Lower leg skin (tissue), 3 donors: ENCODE data around the gene OSTF1.

Experiments
- CTCF ChIP-seq, 3 donors: fragments of 450-650 bp; IDR thresholded peaks; one replicate each; pipeline ENCODE4 v1.5.1; 2016; ENCODE audit warnings: antibody characterized with exemption in 3 of 3, mild to moderate bottlenecking in 3 of 3, moderate library complexity in 2 of 3
- POLR2A ChIP-seq, 2 donors: fragments of 450-650 bp; IDR thresholded peaks; one replicate each; pipeline ENCODE4 v1.6.1; 2016 to 2017; ENCODE audit warnings: antibody characterized with exemption in 2 of 2, mild to moderate bottlenecking in 1 of 2, moderate library complexity in 1 of 2

DNA sequence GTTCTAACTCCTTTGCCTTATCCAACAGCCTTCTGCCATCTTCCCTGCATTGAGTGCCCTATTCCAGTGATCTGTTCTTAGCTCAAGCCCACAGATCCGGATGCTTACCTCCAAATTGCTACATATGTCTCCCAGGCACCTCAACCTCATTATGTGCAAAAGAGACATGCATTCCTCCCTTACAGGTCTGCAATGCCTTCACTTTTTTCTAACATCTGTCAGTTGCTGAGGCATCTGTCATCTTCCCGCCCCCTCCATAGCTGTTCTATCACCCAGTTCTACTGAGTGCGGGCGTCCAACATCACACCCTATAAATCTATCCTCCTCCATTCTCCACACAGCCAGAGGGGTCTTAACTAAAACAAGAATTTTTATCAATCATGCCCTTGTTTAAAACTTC, 20.4 kb upstream of the OSTF1 start:
- TF ChIP-seq CTCF (IDR thresholded peaks at IDR 0.05) (no peak), POLR2A (IDR thresholded peaks at IDR 0.05) (no peak)
